AG08395 (cell line): Measurements from ENCODE around the gene TP53I13.

Experiments
- DNase-seq: peaks from one replicate; pipeline ENCODE4 v3.0.0; 2012; ENCODE audit warnings: mixed read lengths, low spot score

Gene TP53I13

GRCh38 chr17:29581583-29582253 is 13.2 kb downstream of the TP53I13 start:
- no peak for DNase-seq

- DNase-seq: no peak
These were observed 13.8 kb downstream of the TP53I13 start for GRCh38 chr17:29582254-29582765.

GRCh38 chr17:29582772-29583171 is 14.3 kb downstream of the TP53I13 start:
- DNase-seq: no peak

- no peak for DNase-seq
These were observed 15.1 kb downstream of the TP53I13 start for GRCh38 chr17:29583324-29584248.

- DNase-seq: no peak
These were observed 16.1 kb downstream of the TP53I13 start for GRCh38 chr17:29584452-29585079.

GRCh38 chr17:29585080-29585751 is 16.7 kb downstream of the TP53I13 start:
- DNase-seq: no peak

- no peak for DNase-seq
These were observed 18.4 kb downstream of the TP53I13 start for GRCh38 chr17:29586676-29587469.

GRCh38 chr17:29587591-29587990 is 19.1 kb downstream of the TP53I13 start:
- no peak for DNase-seq

GRCh38 chr17:29588017-29588561 is 19.6 kb downstream of the TP53I13 start:
- DNase-seq: no peak

- DNase-seq: no peak
These were observed 20.3 kb downstream of the TP53I13 start for GRCh38 chr17:29588562-29589411.

GRCh38 chr17:29589524-29590410 is 21.3 kb downstream of the TP53I13 start, which contains the start of gene GIT1:
Gene GIT1, minus strand, starts transcription at chr17:29589648. Its CDS starts 270 bp downstream, at chr17:29589378.
- peak; percentile 95 for DNase-seq

GRCh38 chr17:29590411-29591145 is 22.1 kb downstream of the TP53I13 start:
- peak; percentile 61 for DNase-seq

- no peak for DNase-seq
These were observed 22.7 kb downstream of the TP53I13 start for GRCh38 chr17:29591146-29591736.

- DNase-seq: peak; percentile 89
These were observed 23.5 kb downstream of the TP53I13 start for GRCh38 chr17:29591737-29592608.

GRCh38 chr17:29592850-29593551 is 24.5 kb downstream of the TP53I13 start, which contains the start of gene ANKRD13B:
Gene ANKRD13B, plus strand, starts transcription at chr17:29593132. Its CDS starts 490 bp downstream, at chr17:29593622.
- no peak for DNase-seq
